ENCODE data around the gene ANKRD34A.

ANKRD34A gene

GRCh38 chr1:145964328-145965118 is at the start of gene ANKRD34A, which contains the start of gene POLR3GL:
Gene ANKRD34A (minus strand): TSS chr1:145964575. CDS start chr1:145961759, 2,816 bp downstream.
Gene POLR3GL (plus strand): TSS chr1:145964690. CDS start chr1:145974866, 10,176 bp downstream.
- DNase-seq (ENCODE audit: low spot score): peak; percentile 90

- no peak for DNase-seq (ENCODE audit: low spot score)
Observed at GRCh38 chr1:146013559-146013922, 49.2 kb upstream of the ANKRD34A start.

GRCh38 chr1:146012703-146013558 is 48.6 kb upstream of the ANKRD34A start:
- peak; percentile 61 for DNase-seq (ENCODE audit: low spot score)

GRCh38 chr1:146010126-146010738 is 45.9 kb upstream of the ANKRD34A start:
- no peak for DNase-seq (ENCODE audit: low spot score)

GRCh38 chr1:146007489-146008133 is 43.2 kb upstream of the ANKRD34A start:
- DNase-seq (ENCODE audit: low spot score): no peak

- DNase-seq (ENCODE audit: low spot score): no peak
Observed at GRCh38 chr1:146001709-146002108, 37.3 kb upstream of the ANKRD34A start.

- DNase-seq (ENCODE audit: low spot score): no peak
Observed at GRCh38 chr1:145999321-146000024, 35.1 kb upstream of the ANKRD34A start.

GRCh38 chr1:145997718-145998023 is 33.3 kb upstream of the ANKRD34A start:
- DNase-seq (ENCODE audit: low spot score): no peak

GRCh38 chr1:145997016-145997717 is 32.8 kb upstream of the ANKRD34A start:
- no peak for DNase-seq (ENCODE audit: low spot score)

GRCh38 chr1:145996433-145997015 is 32.1 kb upstream of the ANKRD34A start, which contains the start of gene TXNIP:
Gene TXNIP (minus strand): TSS chr1:145996579. CDS start chr1:145996266, 313 bp downstream.
- peak; percentile 100 for DNase-seq (ENCODE audit: low spot score)

GRCh38 chr1:145995964-145996432 is 31.6 kb upstream of the ANKRD34A start:
- peak; percentile 51 for DNase-seq (ENCODE audit: low spot score)

- DNase-seq (ENCODE audit: low spot score): no peak
Observed at GRCh38 chr1:145995148-145995881, 30.9 kb upstream of the ANKRD34A start.

GRCh38 chr1:145994391-145995120 is 30.2 kb upstream of the ANKRD34A start:
- DNase-seq (ENCODE audit: low spot score): no peak

- DNase-seq (ENCODE audit: low spot score): no peak
Observed at GRCh38 chr1:145993618-145994390, 29.4 kb upstream of the ANKRD34A start.

GRCh38 chr1:145992958-145993617 is 28.7 kb upstream of the ANKRD34A start:
- no peak for DNase-seq (ENCODE audit: low spot score)

GRCh38 chr1:145992502-145992936 is 28.1 kb upstream of the ANKRD34A start:
- DNase-seq (ENCODE audit: low spot score): no peak

GRCh38 chr1:145991735-145992412 is 27.5 kb upstream of the ANKRD34A start:
- DNase-seq (ENCODE audit: low spot score): no peak
